GM12878 (cell line): ENCODE measurements around the gene SCN4A. TPM values are rescaled to one million over a fixed set of nuclear protein-coding genes. Genes with fewer than 3 reads are reported as not detected.
A peak's percentile ranks its signal among the peaks of the same experiment; 100 is the strongest.

Source experiments
- BMI1 ChIP-seq: fragments of 450-650 bp; IDR thresholded peaks from 2 replicates; pipeline ENCODE4 v1.6.1; 2016; ENCODE audit warnings: mild to moderate bottlenecking, moderate library complexity, borderline replicate concordance
- CBX3 ChIP-seq: fragments of 200-600 bp; sonication (generic); IDR thresholded peaks from 2 replicates; pipeline ENCODE4 v1.6.1; 2016; ENCODE audit warnings: low read depth, borderline replicate concordance
- CEBPZ ChIP-seq: fragments of 150-350 bp; IDR thresholded peaks from 2 replicates; pipeline ENCODE4 v1.6.1; 2016; ENCODE audit warnings: low read depth, low read length
- CTCF ChIP-seq, 3 experiments: IDR thresholded peaks in 2 of 3; conservative IDR thresholded peaks in 1 of 3; 2 replicates each; pipeline ENCODE4 v1.5.1; 2011; ENCODE audit warnings: low read depth in 3 of 3, low read length in 3 of 3, mild to moderate bottlenecking in 3 of 3, control low read depth in 2 of 3, moderate library complexity in 2 of 3, inconsistent platforms in 1 of 3, mixed read lengths in 1 of 3; ENCODE audit not compliant: control insufficient read depth in 2 of 3, insufficient read depth in 1 of 3; ENCODE audit errors: extremely low read depth in 1 of 3
- DPF2 ChIP-seq: fragments of 450-650 bp; IDR thresholded peaks from 2 replicates; pipeline ENCODE4 v1.6.1; 2017; ENCODE audit warnings: mild to moderate bottlenecking
- ESRRA ChIP-seq: IDR thresholded peaks from 2 replicates; pipeline ENCODE4 v1.6.1; 2012; ENCODE audit warnings: mild to moderate bottlenecking, low read length, improper control_type of control experiment
- ETV6 ChIP-seq, 2 experiments: fragments of 450-650 bp in 1 of 2; IDR thresholded peaks in 1 of 2; conservative IDR thresholded peaks in 1 of 2; 2 replicates each; pipeline ENCODE4 v1.6.1; 2014; ENCODE audit warnings: antibody characterized with exemption in 1 of 2, borderline replicate concordance in 1 of 2, low read depth in 1 of 2, mild to moderate bottlenecking in 1 of 2, moderate library complexity in 1 of 2
- KAT2A ChIP-seq: conservative IDR thresholded peaks from 2 replicates; pipeline ENCODE4 v1.6.1; 2011; ENCODE audit warnings: low read depth, low read length; ENCODE audit not compliant: control insufficient read depth
- MXI1 ChIP-seq: fragments of 150-350 bp; IDR thresholded peaks from 2 replicates; pipeline ENCODE4 v1.6.1; 2011; ENCODE audit warnings: low read depth, mild to moderate bottlenecking, inconsistent platforms, low read length, improper control_type of control experiment
- MYB ChIP-seq: fragments of 150-350 bp; IDR thresholded peaks from 2 replicates; pipeline ENCODE4 v1.6.1; 2014; ENCODE audit warnings: mild to moderate bottlenecking, low read depth, low read length, borderline replicate concordance
- MYC ChIP-seq: IDR thresholded peaks from 2 replicates; pipeline ENCODE4 v1.6.1; 2011; ENCODE audit warnings: mild to moderate bottlenecking, low read length, moderate library complexity, inconsistent platforms; ENCODE audit not compliant: insufficient read depth, insufficient replicate concordance, insufficient read length, severe bottlenecking
- NFIC ChIP-seq: IDR thresholded peaks from 2 replicates; pipeline ENCODE4 v1.6.1; 2012; ENCODE audit warnings: low read depth, mild to moderate bottlenecking, inconsistent platforms, low read length, moderate library complexity
- NFYA ChIP-seq: IDR thresholded peaks from 2 replicates; pipeline ENCODE4 v1.6.1; 2011; ENCODE audit warnings: low read depth, mild to moderate bottlenecking, low read length, improper control_type of control experiment, borderline replicate concordance
- PML ChIP-seq: IDR thresholded peaks from 2 replicates; pipeline ENCODE4 v1.6.1; 2012; ENCODE audit warnings: low read length, inconsistent platforms
- POLR2A ChIP-seq: IDR thresholded peaks from 2 replicates; pipeline ENCODE4 v1.6.1; 2011; ENCODE audit warnings: low read depth, mild to moderate bottlenecking, low read length
- RAD21 ChIP-seq: IDR thresholded peaks from 2 replicates; pipeline ENCODE4 v1.6.1; 2011; ENCODE audit warnings: mild to moderate bottlenecking, low read depth, low read length, moderate library complexity; ENCODE audit not compliant: insufficient read depth
- RCOR1 ChIP-seq: conservative IDR thresholded peaks from 2 replicates; pipeline ENCODE4 v1.6.1; 2012; ENCODE audit warnings: low read depth, low read length, improper control_type of control experiment
- STAT1 ChIP-seq: fragments of 450-650 bp; conservative IDR thresholded peaks from 2 replicates; pipeline ENCODE4 v1.6.1; 2014; ENCODE audit warnings: antibody characterized with exemption, mild to moderate bottlenecking
- SUZ12 ChIP-seq: fragments of 200-600 bp; sonication (generic); IDR thresholded peaks from one replicate; pipeline ENCODE4 v1.6.1; 2018; ENCODE audit warnings: antibody characterized with exemption, mild to moderate bottlenecking; ENCODE audit not compliant: unreplicated experiment
- YBX1 ChIP-seq: fragments of 450-650 bp; IDR thresholded peaks from 2 replicates; pipeline ENCODE4 v1.6.1; 2016; ENCODE audit warnings: antibody characterized with exemption
- ZBTB11 ChIP-seq: fragments of 450-650 bp; formaldehyde crosslinking; IDR thresholded peaks from 2 replicates; pipeline ENCODE4 v1.5.0; 2022; ENCODE audit warnings: mild to moderate bottlenecking, missing genetic modification characterization
- ZNF217 ChIP-seq: fragments of 450-650 bp; IDR thresholded peaks from 2 replicates; pipeline ENCODE4 v1.6.1; 2017; ENCODE audit warnings: antibody characterized with exemption, mild to moderate bottlenecking
- ZNF384 ChIP-seq: IDR thresholded peaks from 2 replicates; pipeline ENCODE4 v1.6.1; 2012; ENCODE audit warnings: low read depth, mild to moderate bottlenecking, low read length, improper control_type of control experiment, borderline replicate concordance
- ZNF622 ChIP-seq: fragments of 450-650 bp; IDR thresholded peaks from 2 replicates; pipeline ENCODE4 v1.6.1; 2017; ENCODE audit warnings: mild to moderate bottlenecking, inconsistent platforms
- polyA plus RNA-seq, 11 experiments: library from polyadenylated mRNA; depleted of rRNA in 4 of 11; unstranded in 6 of 11; stranded (reverse) in 5 of 11; fragments of >200 nt; fragmentation: Nextera tagmentation in 4 of 11; fragmentation: Illumina TruSeq in 1 of 11; extraction: Ambion mirVana in 4 of 11; extraction: Trizol in 1 of 11; gene quantifications; 1 replicate in 1 of 11; 2 replicates in 10 of 11; pipeline versions ENCODE4 v1.2.1 to v1.2.3, GENCODE V29; 2011 to 2016; ENCODE audit warnings: inconsistent platforms in 2 of 11, missing spikeins in 2 of 11, low read depth in 1 of 11
- total RNA-seq, 4 experiments: library from RNA; depleted of rRNA in 3 of 4; stranded (reverse); fragments of >200 nt in 3 of 4; fragmentation: Illumina TruSeq in 1 of 4; extraction: Trizol in 1 of 4; gene quantifications; 2 replicates each; pipeline versions ENCODE4 v1.2.1 to v1.2.3, GENCODE V29; 2013 to 2021

The SCN4A gene
- total and polyA plus RNA-seq, 10 of the 15 experiments (the other 5 are each of a cell fraction or from before 2014, with no cell fraction given), result under 0.01 to 0.15 (median 0.07) TPM; not detected in 4

GRCh38 chr17:63919311-63919723 lies 53.4 kb downstream of the SCN4A start (continued):
- TF ChIP-seq ZBTB11 (CRISPR knock-in tag), result no peak
- 0 out of 2 replicates have a peak, but pooled peaks have one; percentile 33 for TF ChIP-seq DPF2
- no peak for TF ChIP-seq RCOR1
- no peak for TF ChIP-seq SUZ12
- no peak for TF ChIP-seq MYC
- TF ChIP-seq STAT1, result 0 out of 2 replicates have a peak, but pooled peaks have one; percentile 44
- peak; percentile 97 for TF ChIP-seq RAD21
- no peak for TF ChIP-seq ZNF384
- TF ChIP-seq KAT2A, result no peak
- no peak for TF ChIP-seq CEBPZ
- TF ChIP-seq YBX1, result peak; percentile 61; the same call in 1 of the 2 replicates
- TF ChIP-seq ZNF217, result no peak
- TF ChIP-seq CBX3, result no peak
- no peak for TF ChIP-seq NFYA
- TF ChIP-seq CTCF (IDR thresholded peaks at IDR 0.05 in 2 of 3, conservative IDR thresholded peaks at IDR 0.05 in 1 of 3; ENCODE audit: control insufficient read depth in 2 of 3, extremely low read depth in 1 of 3, insufficient read depth in 1 of 3, low read depth in 3 of 3, low read length in 3 of 3), result peak; percentile 92 to 97 (median 94)
- no peak for TF ChIP-seq ZNF622
- no peak for TF ChIP-seq PML
- TF ChIP-seq BMI1, result no peak
- TF ChIP-seq NFIC, result no peak
- no peak for TF ChIP-seq ETV6 (conservative IDR thresholded peaks at IDR 0.05 in 1 of 2, IDR thresholded peaks at IDR 0.05 in 1 of 2; ENCODE audit: borderline replicate concordance in 1 of 2, low read depth in 1 of 2)
- no peak for TF ChIP-seq MXI1
- no peak for TF ChIP-seq POLR2A
- no peak for TF ChIP-seq MYB
- no peak for TF ChIP-seq ESRRA
